ENCODE data around the gene PDZRN3.

DNA sequence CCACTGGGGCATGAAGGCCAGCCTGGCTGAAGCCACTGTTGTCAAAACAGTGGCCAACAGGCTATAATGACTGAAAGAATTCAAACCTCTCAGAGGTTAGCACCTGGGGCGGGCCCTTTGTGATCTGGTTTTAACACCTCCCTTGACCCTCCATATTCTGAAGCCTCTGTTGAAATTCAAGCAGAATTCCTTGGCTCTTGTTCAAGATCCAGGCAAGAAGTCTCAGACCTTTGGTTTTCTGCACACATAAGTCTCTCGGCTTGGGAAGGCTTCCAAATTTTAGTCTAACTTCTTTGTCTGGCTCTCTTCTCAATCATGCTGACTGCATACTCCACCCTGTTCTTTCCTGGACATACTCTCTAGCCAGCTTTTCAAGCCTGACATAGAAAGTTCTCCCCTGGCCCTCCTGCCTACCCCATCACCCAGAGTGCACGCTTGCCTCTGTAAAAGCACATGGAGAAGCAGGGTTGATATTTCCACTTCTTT, 144.5 kb downstream of the PDZRN3 start:
- no peak for TF ChIP-seq POLR2AphosphoS5 (IDR thresholded peaks at IDR 0.05)
- TF ChIP-seq, protein P1, sequence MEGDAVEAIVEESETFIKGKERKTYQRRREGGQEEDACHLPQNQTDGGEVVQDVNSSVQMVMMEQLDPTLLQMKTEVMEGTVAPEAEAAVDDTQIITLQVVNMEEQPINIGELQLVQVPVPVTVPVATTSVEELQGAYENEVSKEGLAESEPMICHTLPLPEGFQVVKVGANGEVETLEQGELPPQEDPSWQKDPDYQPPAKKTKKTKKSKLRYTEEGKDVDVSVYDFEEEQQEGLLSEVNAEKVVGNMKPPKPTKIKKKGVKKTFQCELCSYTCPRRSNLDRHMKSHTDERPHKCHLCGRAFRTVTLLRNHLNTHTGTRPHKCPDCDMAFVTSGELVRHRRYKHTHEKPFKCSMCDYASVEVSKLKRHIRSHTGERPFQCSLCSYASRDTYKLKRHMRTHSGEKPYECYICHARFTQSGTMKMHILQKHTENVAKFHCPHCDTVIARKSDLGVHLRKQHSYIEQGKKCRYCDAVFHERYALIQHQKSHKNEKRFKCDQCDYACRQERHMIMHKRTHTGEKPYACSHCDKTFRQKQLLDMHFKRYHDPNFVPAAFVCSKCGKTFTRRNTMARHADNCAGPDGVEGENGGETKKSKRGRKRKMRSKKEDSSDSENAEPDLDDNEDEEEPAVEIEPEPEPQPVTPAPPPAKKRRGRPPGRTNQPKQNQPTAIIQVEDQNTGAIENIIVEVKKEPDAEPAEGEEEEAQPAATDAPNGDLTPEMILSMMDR (IDR thresholded peaks at IDR 0.05), result no peak
